Muscle layer of colon (tissue), 2 donors: Measurements from ENCODE around the gene TRIM17.

Source experiments
- H3K27ac ChIP-seq: one replicate; pipeline ENCODE4 v1.7.0; 2013; ENCODE audit warnings: low read depth, mild to moderate bottlenecking, low read length, moderate library complexity
- H3K27me3 ChIP-seq, 2 donors: one replicate each; pipeline ENCODE4 v1.7.0; 2013; ENCODE audit warnings: low read length in 2 of 2, mild to moderate bottlenecking in 2 of 2; ENCODE audit not compliant: insufficient read depth in 2 of 2, control insufficient read depth in 1 of 2
- H3K36me3 ChIP-seq: one replicate; pipeline ENCODE4 v1.7.0; 2013; ENCODE audit warnings: mild to moderate bottlenecking, low read length; ENCODE audit not compliant: insufficient read depth
- H3K4me1 ChIP-seq: one replicate; pipeline ENCODE4 v1.7.0; 2013; ENCODE audit warnings: mild to moderate bottlenecking, low read length; ENCODE audit not compliant: insufficient read depth
- H3K4me3 ChIP-seq, 2 donors: one replicate each; pipeline ENCODE4 v1.7.0; 2013; ENCODE audit warnings: low read length in 2 of 2, low read depth in 1 of 2, mild to moderate bottlenecking in 1 of 2, moderate library complexity in 1 of 2
- H3K9ac ChIP-seq: one replicate; pipeline ENCODE4 v1.7.0; 2013; ENCODE audit warnings: low read length
- H3K9me3 ChIP-seq: one replicate; pipeline ENCODE4 v1.7.0; 2013; ENCODE audit warnings: mild to moderate bottlenecking, low read length
- donor health status: abdominal sarcoma.
- donor health status: Adenocarcinoma of cecum.

TRIM17 gene

DNA sequence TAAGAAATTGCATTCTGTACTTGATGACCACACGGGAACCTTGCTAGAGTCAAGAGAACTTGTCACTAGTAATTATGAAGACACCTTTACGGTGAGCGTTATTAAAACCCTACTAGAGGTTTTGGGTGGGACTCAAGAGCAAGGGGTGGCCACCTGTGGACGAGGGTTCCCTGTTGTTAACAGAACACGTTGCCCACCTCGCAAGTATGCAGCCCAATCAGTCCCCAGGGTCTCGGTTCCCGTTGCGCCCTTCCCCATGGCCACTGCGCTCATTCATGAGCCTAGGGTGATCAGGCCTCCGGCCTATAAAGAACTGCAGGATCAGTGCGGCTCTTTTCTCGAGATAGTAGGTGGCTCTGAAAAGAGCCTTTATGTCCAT lies 40.3 kb upstream of the TRIM17 start:
- peak overlapping the region; percentile 47 for H3K27ac ChIP-seq
- H3K4me3 ChIP-seq: peak overlapping the region; percentile 51 to 52
- no peak overlapping the region for H3K9ac ChIP-seq
- H3K27me3 ChIP-seq: peaks cover 23 to 39% of the 10 kb centered on the region in 2 donors
- no peaks in the 10 kb centered on the region for H3K9me3 ChIP-seq
- no peaks in the 10 kb centered on the region for H3K36me3 ChIP-seq
- H3K4me1 ChIP-seq: peaks cover 4% of the 10 kb centered on the region

DNA sequence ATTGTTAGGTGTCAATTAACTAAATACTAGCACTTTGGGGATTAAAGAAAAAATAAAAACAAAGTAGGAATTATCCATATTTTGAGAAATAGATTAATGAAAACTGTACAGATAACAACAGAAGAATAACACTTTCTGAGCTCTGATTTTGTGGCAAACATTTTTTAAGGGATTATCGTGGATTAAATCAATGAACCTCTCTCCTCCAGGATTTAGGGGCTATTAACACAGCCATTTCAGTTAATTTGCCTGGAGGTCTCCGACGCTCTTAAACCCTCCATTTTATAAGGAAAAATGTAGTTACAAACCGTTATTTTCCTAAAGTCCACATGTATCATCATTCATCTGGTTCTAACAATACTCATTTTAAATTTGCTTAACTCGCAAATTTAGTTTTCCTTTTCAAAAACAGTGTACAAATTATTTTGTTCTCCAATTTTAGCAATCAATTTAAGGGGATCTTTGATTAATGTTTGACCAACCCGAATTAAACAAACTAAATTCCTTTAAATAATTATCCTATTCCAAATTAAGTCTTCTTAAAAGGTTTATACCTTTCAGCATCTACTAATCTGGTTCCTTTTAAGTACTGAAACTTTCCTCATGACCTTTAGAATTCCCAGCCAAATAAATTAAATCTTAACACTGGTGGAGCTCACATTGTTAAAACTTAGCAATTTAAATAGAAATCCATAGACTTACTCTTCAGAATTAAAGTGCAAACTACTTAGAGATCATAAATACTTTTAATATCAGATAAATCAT lies 39.8 kb upstream of the TRIM17 start:
- H3K9ac ChIP-seq: no peak overlapping the region
- no peak overlapping the region for H3K27ac ChIP-seq
- peak overlapping the region in 1 of 2 donors; percentile 51 for H3K4me3 ChIP-seq
- H3K36me3 ChIP-seq: no peaks in the 10 kb centered on the region
- H3K27me3 ChIP-seq: peaks cover 17 to 36% of the 10 kb centered on the region in 2 donors
- no peaks in the 10 kb centered on the region for H3K9me3 ChIP-seq
- peaks cover 4% of the 10 kb centered on the region for H3K4me1 ChIP-seq

DNA sequence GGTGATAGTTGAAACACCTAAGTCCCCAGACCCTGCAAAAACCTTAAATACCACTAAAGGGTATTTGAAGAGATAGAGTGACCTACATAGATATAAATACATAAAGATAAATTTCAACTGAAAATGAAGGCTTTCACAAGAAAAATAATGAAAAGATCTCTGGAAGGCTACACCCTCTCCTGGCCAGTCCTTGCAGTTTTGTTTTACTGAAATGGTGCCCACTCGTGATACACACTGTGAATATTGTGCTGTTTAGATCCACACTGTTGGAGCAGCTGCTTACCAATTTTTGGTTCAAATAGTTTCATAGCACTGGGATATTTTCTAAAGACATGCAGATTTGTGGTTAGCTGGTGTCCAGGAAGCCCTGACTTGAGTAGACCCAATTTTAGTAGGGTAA lies 39.1 kb upstream of the TRIM17 start:
- no peak overlapping the region for H3K4me3 ChIP-seq
- H3K9ac ChIP-seq: no peak overlapping the region
- H3K9me3 ChIP-seq: no peaks in the 10 kb centered on the region
- H3K27me3 ChIP-seq: peaks cover 12 to 30% of the 10 kb centered on the region in 2 donors
- peaks cover 4% of the 10 kb centered on the region for H3K4me1 ChIP-seq
- no peaks in the 10 kb centered on the region for H3K36me3 ChIP-seq
- H3K27ac ChIP-seq: no peak overlapping the region

DNA sequence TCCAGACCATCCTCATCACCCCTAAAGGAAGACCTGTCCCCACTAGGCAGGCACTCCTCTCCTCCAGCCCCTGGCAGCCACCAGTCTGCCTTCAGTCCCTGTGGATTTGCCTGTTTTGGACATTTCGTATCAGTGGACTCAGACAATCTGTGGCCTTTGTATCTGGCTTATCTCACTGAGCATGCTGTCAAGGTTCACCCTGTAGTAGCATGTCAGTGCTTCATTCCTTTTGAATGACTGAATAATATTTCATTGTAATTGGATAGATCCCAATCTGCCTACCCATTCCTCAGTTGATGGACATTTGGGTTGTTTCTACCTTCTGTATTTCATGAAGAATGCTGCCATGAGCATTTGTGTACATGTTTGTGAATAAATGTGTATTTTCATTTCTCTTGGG lies 37.6 kb upstream of the TRIM17 start:
- Histone ChIP-seq H3K36me3 (no peaks in the 10 kb centered on the region), H3K27me3 (peaks cover 3 to 17% of the 10 kb centered on the region in 2 donors), H3K9ac (no peak overlapping the region), H3K4me1 (no peaks in the 10 kb centered on the region), H3K27ac (no peak overlapping the region), H3K4me3 (no peak overlapping the region), H3K9me3 (no peaks in the 10 kb centered on the region)

DNA sequence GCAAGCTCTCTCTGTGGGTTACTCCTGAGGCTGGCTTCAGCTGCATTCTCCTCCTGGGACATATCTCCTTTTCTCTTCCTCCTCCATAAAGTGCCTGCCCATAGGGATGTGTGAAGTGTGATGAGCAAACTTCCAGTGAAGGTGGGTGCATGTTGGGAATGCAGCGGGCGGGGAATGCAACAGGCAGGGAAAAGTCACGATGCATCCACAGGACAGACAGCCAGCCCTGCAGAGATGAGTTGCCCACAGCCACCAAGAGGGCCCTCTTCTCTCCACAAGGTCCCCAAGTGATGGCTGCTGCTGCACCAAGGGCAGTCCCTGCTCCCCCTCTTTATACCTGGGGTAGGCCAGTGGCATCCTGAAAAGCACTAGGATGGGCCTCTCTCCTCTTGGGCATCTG lies 37.0 kb upstream of the TRIM17 start:
- H3K36me3 ChIP-seq: no peaks in the 10 kb centered on the region
- H3K9me3 ChIP-seq: no peaks in the 10 kb centered on the region
- H3K9ac ChIP-seq: no peak overlapping the region
- no peak overlapping the region for H3K27ac ChIP-seq
- H3K4me3 ChIP-seq: no peak overlapping the region
- peaks cover 0 to 13% of the 10 kb centered on the region in 2 donors for H3K27me3 ChIP-seq
- no peaks in the 10 kb centered on the region for H3K4me1 ChIP-seq

DNA sequence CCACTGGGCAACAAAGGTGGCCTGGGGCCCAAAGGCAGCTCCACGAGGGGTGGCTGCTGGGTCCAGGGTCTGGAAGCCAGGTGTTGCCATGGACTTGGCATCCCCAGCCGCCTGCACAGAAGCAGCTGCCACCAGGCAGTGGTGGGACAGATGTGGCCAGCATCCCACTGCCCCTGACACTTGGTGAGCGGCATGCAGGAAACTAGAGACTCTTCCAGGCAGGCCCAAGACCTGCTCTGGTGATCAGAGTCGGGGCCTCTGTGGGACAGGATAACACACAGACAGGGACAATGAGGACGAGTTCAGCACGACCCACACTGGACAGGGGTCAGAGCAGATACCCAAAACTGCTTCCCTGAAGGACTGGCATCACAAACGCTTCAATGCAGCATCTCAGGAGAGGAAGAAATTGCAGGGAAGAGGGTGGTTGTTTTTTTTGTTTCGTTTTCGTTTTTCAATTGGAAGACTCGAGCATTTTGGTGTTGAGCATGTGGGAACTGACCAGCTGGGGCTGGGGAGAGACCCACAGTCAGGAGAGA lies 36.4 kb upstream of the TRIM17 start:
- no peak overlapping the region for H3K4me3 ChIP-seq
- no peak overlapping the region for H3K27ac ChIP-seq
- no peaks in the 10 kb centered on the region for H3K36me3 ChIP-seq
- H3K4me1 ChIP-seq: no peaks in the 10 kb centered on the region
- H3K27me3 ChIP-seq: peaks cover 0 to 8% of the 10 kb centered on the region in 2 donors
- H3K9ac ChIP-seq: no peak overlapping the region
- H3K9me3 ChIP-seq: no peaks in the 10 kb centered on the region

DNA sequence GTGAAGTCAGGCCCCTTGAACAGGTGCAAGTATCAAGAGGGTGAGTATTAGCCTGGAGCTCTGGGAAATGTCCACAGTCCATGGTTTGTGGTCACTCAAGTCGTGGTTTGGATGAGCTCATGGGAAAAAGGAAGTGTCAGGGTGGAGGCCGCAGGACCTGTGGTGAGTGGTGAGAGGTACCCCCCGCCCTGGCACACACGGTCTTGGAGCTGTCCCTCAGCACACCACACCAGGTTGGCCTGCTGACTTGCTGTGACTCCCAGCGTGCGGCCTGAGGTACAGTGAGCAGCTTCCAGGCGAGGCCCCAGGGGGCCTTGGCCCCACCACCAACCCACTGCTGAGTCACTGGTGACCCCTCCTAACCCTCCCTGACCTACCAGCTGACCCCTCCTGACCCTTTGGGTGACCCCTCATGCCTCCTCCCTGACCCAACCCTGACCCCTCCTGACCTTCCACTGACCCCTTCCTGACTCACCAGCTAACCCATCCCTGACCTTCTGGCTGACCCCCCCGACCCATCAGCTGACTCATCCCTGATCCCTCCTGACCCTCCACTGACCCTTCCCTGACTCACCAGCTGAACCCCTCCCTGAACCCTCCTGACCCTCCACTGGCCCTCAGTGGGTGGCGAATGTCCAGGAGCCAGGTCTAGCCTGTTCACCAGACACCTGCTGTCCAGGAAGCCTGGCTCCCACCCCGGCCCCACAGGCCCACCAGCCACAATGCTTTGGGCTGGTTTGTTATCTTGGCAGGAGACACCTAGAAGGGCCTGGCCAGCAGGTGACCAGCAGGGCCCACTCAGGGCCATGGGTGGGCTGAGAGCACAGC lies 35.7 kb upstream of the TRIM17 start:
- no peak overlapping the region for H3K9ac ChIP-seq
- no peaks in the 10 kb centered on the region for H3K9me3 ChIP-seq
- H3K27me3 ChIP-seq: peaks cover 0 to 5% of the 10 kb centered on the region in 2 donors
- no peak overlapping the region for H3K27ac ChIP-seq
- no peaks in the 10 kb centered on the region for H3K4me1 ChIP-seq
- H3K4me3 ChIP-seq: no peak overlapping the region
- H3K36me3 ChIP-seq: no peaks in the 10 kb centered on the region

DNA sequence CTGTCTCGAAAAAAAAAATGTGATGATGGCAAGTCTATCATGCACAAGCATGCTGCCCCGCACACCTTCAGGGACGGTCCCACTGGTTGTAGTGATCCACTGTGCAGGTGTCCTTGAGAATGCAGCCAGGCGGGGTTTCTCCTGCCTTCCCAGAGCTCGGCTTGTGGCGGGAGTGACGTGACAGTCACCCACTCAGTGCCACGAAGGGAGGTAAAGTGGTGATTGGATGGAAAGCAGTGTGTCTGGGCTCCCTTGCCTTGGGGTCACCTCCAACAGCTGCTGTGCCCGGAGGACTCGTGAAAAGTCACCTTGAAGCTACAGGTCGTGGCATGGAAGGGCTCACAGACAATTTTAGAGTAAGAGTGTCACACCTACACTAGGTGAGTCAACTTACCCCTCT lies 33.5 kb upstream of the TRIM17 start:
- no peak overlapping the region for H3K9ac ChIP-seq
- peaks cover 11% of the 10 kb centered on the region for H3K4me1 ChIP-seq
- H3K27ac ChIP-seq: no peak overlapping the region
- no peaks in the 10 kb centered on the region for H3K9me3 ChIP-seq
- H3K36me3 ChIP-seq: no peaks in the 10 kb centered on the region
- peaks cover 7 to 17% of the 10 kb centered on the region in 2 donors for H3K27me3 ChIP-seq
- no peak overlapping the region for H3K4me3 ChIP-seq

DNA sequence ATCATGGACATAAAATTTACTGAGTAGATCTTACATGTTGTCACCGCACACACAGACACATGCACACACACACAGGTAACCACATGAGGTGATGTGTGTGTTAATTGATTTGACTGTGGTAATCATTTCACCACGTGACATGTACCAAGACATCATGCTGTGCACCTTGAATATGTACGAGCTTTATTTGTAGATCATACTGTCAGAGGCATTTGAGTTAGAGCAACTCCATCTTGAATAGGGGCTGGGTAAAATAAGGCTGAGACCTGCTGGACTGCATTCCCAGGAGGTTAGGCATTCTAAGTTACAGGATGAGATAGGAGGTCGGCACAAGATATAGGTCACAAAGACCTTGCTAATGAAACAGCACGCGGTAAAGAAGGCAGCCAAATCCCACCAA lies 31.7 kb upstream of the TRIM17 start:
- Histone ChIP-seq H3K27me3 (peaks cover 20 to 33% of the 10 kb centered on the region in 2 donors), H3K36me3 (no peaks in the 10 kb centered on the region), H3K27ac (no peak overlapping the region), H3K9me3 (no peaks in the 10 kb centered on the region), H3K9ac (no peak overlapping the region), H3K4me3 (no peak overlapping the region), H3K4me1 (peaks cover 12% of the 10 kb centered on the region)

DNA sequence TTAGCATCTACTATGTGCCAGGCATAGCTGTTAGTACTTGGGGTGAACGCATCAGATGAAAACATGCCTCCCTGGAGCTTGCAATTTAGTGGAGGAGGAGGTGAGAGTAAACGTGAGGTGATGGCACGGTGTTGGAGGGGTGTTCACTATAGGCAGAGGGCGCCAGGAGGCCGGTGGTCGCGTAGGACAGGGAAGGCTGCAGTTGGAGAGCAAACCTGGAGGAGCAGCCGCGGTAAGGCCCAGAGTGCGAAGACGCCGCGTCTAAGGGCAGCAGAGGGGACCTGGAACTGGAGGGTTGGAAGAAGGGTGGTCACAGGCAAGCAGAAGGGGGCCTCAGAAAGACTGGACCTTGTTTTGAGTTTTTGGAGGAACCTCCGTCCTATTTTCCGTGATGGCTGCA lies 30.2 kb upstream of the TRIM17 start:
- Histone ChIP-seq H3K4me1 (peaks cover 12% of the 10 kb centered on the region), H3K27me3 (peaks cover 20 to 39% of the 10 kb centered on the region in 2 donors), H3K9me3 (no peaks in the 10 kb centered on the region), H3K9ac (no peak overlapping the region), H3K36me3 (no peaks in the 10 kb centered on the region), H3K4me3 (no peak overlapping the region), H3K27ac (no peak overlapping the region)

DNA sequence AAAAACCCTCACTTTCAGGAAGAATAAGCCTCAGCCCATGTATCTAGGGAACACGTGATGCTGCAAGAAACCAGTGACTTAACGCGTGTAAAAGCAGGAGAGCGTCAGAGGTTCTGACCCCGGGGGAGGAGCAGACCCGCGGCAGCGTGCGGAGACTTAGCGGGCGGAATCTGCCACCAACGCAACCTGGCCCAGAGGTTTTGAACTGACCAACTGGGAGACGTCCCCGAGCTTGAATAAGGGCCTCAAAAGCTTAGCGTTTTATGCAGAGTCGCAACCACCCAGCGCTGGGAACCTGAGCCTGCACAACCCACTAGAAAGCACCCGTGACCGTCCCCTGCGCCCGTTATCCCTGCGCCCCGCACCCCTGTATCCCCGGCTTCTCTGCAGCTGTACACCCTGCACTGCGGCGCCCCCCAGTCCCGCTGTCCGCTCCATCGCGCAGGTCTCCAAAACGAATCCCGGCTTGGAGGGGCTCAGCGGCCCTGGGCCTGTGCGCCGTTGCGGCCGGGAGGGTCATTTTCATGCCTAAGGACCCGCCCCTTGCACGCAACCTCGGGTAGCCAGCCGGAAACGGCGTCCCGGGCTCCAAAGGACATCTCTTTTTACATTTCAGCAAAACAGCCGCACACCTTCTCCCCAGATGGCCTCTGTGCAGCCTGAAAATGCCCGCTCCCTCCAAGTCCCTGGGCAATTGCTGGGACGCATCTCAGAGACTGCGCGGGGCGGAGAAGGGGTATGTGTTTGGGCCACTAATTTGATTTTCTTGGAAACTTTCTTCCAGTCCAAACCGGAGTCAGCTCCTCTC lies 29.4 kb upstream of the TRIM17 start:
- no peak overlapping the region for H3K27ac ChIP-seq
- H3K4me3 ChIP-seq: peak overlapping the region; percentile 3 to 54
- H3K36me3 ChIP-seq: no peaks in the 10 kb centered on the region
- H3K27me3 ChIP-seq: peaks cover 20 to 47% of the 10 kb centered on the region in 2 donors
- H3K4me1 ChIP-seq: peaks cover 12% of the 10 kb centered on the region
- H3K9me3 ChIP-seq: no peaks in the 10 kb centered on the region
- H3K9ac ChIP-seq: no peak overlapping the region
